Stimulated activated CD4-positive, alpha-beta T cell treated with anti-CD3 and anti-CD28 coated beads, Interleukin-12 subunit alpha, Interleukin-12 subunit beta, amount 100 ng/mL, for 48 hours (primary cell): ENCODE measurements around the gene SSMEM1.
"Not testable (repeated sequence)": the region's sequence is repeated elsewhere in the genome, so short reads cannot be mapped to it uniquely, and the experiment has no call there.

Source experiments
- DNase-seq, 3 donors: peaks; one replicate each; pipeline ENCODE4 v3.0.0-alpha.2; 2020; ENCODE audit warnings: low read depth in 2 of 3, low spot score in 1 of 3

The SSMEM1 gene

GRCh38 chr7:130210181-130210935, 2.7 kb downstream of the SSMEM1 start:
- DNase-seq: no peak

DNA sequence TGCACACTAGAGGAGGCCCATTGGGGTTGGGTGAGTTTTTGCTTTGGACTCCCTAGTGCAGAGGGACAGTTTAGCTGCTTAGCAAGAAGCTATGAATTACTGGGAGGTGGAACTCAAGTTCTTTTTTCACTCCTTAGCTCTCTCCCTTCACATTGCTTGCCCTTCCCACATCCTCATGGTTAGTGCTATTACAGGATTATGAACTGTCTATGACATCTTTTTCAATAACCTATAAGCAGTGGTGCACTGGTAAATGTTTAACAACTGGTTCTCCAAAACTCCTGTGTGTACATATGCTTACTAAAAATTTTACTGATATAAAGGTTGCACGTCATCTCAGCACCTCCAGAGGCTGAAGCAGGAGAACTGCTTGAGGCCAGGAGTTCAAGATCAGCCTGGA, 6.2 kb downstream of the SSMEM1 start:
- no peak for DNase-seq

DNA sequence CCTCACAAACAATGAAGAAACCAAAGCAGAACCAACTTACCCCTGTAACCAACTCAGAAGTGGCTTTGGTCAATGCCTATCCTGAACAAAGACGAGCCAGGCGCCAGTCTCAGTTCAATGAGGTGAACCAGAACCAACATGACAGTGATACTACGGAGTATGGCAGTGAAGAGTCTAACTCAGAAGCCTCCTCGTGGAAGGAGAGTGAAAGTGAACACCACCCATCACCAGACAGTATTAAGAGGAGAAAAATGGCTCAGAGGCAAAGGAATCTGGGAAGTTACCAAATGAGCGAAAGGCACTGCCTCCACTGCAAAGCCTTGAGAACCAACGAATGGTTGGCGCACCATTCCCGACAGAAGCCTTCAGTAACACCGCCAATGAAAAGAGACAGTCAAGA, 8.4 kb downstream of the SSMEM1 start:
- no peak for DNase-seq

GRCh38 chr7:130216750-130217149, 9.1 kb downstream of the SSMEM1 start:
- DNase-seq: no peak

DNA sequence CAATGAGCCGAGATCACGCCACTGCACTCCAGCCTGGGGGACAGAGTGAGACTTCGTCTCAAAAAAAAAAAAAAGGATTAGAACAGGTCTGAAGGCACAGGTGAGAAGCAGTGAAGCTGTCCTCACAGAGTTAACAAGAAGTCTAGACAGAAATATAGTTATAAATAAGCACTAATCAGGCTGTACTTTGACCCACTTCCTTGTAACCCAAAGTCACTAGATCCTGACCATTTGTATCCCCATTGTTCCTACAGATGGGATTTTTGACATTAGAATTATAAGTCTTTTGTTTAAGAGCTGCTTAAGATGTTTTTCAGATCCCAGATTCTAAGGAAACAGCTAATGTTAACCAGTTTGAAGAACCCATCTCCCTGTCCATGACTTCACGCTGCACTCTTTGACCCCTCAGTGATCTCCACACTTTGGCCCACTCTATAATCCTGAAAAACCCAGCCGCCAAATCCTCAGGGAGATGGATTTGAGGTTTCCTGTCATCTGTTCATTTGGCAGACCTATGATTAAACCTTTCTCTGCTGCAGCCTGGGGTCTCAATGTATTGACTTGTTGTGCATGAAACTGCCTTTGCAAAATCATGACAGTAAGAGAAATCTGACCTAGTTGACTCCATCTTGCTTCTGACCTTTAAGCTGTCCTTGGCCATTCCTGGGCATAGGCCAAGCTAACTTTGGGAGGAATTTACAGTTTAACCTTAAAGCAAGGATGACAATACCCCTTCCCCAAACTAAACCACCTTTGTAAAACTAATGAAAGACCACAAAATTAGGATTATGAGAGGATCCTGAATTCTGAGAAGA, 11.4 kb downstream of the SSMEM1 start:
- DNase-seq: no peak

DNA sequence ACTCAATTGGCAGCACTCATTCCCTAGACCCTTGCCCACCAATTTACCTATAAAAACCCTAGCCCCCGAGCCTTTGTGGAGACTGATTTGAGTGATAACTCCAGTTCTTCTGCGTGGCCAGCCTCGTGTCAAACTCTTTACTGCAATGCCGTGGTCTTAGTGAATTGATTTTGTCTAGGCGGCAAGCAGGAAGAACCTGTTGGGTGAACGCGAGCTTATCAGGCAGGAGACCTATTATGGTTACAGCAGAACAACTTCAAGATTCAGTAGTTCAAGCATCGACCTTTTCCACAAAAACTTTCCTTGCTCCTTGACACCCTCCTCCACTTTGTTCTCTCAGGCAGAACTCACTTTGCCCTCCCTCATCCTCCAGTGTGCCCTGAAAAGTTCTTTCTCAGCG, 12.2 kb downstream of the SSMEM1 start:
- no peak for DNase-seq

DNA sequence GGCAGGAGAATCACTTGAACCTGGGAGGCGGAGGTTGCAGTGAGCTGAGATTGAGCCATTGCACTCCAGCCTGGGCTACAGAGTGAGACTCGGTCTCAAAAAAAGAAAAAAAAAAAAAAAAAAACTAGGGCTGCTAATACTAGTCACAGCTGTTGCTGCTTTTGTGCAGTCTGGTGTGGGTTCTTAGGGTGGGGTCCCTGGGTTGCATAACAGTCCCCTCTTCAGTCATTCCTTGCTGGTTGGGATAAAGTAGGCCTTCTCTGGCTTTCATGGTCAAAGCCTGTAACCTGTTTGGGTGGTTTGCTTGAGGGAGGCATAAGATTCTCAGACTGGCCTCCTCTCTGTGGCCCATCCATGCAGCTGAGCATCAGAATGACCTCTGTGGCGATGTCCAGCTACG, 14.1 kb downstream of the SSMEM1 start:
- DNase-seq: no peak

DNA sequence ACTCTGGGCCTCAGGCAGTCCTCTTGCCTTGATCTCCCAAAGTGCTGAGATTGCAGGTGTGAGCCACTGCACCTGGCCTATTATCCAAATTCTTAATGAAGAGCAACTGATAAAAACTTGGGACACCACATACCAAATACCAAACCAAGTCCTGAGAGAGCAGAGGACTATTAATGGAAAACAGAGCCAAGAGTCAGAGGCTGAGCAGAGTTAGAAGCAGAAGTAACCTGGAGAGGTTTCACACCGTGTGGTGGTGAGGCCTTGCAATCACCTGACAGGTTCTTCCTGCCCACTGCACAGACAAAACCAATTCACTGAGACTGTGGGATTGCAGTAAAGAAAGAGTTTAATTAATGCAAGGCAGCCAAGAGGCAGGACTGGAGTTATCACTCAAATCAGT, 16.0 kb downstream of the SSMEM1 start:
- no peak for DNase-seq

GRCh38 chr7:130224210-130224609, 16.6 kb downstream of the SSMEM1 start:
- no peak for DNase-seq

DNA sequence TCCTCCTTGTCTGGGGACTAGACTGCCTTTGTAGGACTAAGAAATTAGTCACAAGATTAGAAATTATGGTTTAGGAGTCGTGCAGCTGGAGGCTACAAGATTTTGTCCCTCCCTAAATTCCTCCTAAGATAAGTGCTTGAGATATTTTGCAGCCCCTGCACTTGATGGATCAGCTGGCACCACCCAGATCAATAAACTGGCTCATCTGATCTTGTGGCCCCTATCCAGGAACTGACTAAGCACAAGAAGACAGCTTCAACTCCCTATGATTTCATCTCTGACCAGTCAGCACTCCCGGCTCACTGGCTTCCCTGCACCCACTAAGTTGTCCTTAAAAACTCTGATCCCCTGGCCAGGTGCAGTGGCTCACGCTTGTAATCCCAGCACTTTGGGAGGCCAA, 17.3 kb downstream of the SSMEM1 start:
- not testable (repeated sequence) for DNase-seq

DNA sequence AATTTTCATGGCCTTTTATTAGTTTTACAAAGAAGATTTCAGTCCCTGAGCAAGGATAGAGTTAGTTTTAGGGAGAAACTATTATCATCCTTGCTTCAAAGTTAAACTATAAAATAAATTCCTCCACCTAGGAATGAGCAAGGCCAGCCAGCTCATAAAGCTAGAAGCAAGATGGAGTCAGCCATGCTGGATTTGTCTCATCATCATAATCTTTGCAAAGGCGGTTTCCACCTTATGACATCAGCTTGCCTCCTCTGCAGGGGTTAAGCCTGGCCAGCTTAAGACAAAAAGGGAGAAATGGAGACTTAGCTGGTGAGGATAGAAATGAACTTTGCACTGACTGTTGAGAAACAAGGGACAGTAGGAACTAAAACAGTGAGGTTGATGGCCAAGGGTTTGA, 18.7 kb downstream of the SSMEM1 start:
- DNase-seq: no peak

DNA sequence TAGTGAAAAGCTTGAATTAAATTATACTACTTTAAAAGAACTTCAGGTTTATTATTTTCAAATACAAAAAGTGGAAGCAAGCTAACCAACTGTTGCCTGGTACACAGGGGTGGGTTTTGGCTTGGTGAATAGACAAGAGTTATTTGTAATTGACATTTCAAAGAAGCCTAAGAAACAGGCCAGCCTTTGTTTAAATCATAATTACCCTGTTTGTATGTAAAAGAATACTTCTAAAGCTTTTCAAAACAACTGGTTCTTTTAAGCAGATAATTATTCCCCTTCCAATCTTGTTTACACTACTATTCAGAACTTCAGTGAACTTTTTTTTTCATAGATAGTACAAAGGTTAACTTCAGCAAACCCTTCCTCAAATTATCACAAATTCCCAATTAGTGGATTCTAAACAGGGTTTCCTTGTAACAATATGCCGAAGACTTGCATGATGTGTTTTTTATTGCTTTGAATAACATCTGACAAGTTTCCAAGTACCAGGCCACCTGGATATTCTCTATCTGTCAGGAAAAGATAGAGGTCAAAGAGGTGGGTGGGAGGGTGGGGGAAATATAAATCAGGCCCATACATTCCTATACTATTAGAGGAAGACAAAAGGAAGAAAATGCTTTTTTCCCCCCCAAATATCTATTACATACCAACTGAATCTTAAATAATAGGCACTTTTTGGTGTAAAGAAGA, 20.4 kb downstream of the SSMEM1 start:
- no peak for DNase-seq

GRCh38 chr7:130228840-130229502, 21.3 kb downstream of the SSMEM1 start:
- DNase-seq: no peak

DNA sequence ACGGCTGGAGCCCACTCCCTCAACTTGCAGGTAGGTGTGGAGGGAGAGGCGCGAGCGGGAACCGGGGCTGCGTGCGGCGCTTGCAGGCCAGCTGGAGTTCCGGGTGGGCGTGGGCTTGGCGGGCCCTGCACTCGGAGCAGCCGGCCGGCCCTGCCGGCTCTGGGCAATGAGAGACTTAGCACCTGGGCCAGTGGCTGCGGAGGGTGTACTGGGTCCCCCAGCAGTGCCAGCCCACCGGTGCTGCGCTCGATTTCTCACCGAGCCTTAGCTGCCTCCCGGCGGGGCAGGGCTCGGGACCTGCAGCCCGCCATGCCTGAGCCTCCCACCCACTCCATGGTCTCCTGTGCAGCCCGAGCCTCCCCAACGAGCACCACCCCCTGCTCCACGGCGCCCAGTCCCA, 22.3 kb downstream of the SSMEM1 start:
- not testable (repeated sequence) for DNase-seq

DNA sequence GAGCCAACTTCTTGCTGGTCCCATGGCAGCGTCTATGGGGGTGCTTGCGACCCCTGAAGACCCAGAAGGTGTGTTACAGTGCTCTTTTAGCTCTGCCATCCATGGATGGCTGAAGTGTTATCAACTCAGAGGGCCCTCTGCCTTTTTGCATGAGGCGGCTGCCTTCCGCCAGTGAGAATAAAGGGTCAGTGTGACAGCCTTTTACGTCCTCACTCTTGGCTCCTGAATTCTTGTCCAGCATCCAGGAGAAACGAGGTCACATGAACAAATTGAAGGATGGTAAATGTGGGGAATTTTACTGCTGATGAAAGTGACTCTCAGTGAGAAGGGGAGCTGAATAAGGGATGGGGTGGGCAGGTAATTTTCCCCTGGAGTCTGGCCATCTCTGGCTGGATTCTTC, 24.1 kb downstream of the SSMEM1 start:
- no peak for DNase-seq

- no peak for DNase-seq
Measured at GRCh38 chr7:130232209-130232608, 24.5 kb downstream of the SSMEM1 start.

DNA sequence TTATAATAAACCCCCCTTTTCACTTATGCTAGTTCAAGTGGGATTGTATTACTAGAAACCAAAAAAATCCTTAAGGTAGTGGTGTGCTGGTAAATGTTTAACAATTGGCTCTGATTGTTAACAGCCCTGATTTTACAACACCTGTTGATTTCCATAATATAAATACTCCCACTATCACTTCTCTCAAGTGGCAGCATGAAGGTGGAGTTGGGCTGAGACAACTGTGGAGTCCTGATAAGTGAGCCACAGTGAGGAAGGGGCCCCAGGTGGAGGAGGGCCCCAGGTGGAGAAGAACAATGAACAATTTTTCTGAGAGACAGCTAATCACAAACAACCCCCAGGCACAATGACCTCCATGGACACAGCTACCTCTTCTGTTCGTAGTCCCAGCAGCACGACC, 26.4 kb downstream of the SSMEM1 start:
- no peak for DNase-seq

DNA sequence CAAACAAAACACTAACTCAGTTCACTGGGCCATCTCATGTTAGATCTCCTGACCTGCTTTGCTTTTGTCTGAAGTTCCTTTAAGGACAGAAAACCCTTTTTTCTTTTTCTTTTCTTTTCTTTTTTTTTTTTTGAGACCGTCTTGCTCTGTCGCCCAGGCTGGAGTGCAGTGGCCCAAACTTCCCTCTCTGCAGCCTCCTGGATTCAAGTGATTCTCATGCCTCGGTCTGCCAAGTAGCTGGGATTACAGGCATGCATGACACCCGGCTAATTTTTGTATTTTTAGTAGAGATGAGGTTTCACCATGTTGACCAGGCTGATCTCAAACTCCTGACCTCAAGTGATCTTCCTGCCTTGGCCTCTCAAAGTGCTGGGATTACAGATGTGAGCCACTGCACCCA, 28.7 kb downstream of the SSMEM1 start:
- DNase-seq: not testable (repeated sequence)

GRCh38 chr7:130240240-130240639, 32.6 kb downstream of the SSMEM1 start:
- DNase-seq: no peak

DNA sequence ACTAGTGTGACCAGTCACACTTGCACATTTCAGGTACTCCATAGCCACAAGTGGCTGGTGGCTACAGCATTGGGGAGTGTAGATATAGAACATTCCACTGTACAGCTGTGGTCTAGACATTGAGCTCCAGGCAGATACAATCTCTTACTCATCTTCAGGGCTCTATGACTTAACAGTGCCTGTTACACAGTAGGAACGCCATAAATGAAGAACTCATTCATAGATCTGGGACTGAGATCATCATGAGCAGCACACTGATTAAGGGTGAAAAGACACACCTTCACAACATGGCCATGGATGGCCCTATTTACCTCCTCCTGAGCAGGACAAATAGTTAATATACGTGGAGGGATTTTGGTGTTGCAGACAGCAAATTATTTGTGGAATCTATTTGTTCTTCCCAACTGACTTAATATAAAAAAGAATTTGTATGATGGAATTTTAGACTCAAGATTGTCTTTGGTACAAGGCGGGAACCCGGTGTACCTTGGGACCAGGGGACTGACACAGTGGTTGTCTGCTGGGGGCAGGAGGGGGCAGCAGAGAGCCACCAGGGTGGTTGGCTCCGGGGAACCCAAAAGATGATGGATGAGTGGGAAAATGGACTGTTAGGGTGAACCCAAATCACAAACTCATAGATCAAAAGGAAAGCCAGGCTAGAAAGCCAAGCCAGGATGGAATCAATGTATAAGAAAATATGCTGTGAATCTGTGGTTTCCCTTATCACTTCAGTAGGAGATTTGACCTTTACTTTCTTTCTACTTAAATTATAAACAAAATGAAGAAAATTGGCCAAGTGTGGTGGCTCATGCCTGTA, 34.7 kb downstream of the SSMEM1 start:
- DNase-seq: peak; percentile 45 to 62 (median 56)

- peak in 1 of 3 donors; percentile 2 for DNase-seq
Measured at GRCh38 chr7:130243486-130243885, 35.8 kb downstream of the SSMEM1 start.
